GM19238 (cell line): ENCODE results near the gene CNNM3.

Experiments used
- DNase-seq: peaks from one replicate; pipeline ENCODE4 v3.0.0; 2011; ENCODE audit warnings: low spot score; ENCODE audit not compliant: insufficient read length

CNNM3 gene

DNA sequence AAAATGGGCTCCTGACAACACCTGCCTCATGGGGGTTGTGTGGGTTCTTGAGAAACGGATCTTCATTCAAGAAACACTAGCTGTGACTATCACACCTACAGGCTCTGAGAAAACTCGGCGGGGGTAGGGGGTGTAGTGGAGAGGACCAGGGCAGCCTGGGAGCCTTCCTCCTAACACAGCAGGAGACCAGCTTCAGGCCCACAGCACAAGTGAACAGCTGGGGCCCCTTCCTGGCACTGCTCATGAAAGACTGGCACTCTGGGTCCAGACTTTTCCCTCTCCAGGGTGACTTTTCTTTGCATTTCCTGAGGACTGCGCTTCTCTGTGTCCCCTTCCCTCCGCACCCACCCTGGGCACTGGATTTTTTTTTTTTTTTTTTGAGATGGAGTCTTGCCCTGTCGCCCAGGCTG lies 61.0 kb downstream of the CNNM3 start:
- DNase-seq = no peak

DNA sequence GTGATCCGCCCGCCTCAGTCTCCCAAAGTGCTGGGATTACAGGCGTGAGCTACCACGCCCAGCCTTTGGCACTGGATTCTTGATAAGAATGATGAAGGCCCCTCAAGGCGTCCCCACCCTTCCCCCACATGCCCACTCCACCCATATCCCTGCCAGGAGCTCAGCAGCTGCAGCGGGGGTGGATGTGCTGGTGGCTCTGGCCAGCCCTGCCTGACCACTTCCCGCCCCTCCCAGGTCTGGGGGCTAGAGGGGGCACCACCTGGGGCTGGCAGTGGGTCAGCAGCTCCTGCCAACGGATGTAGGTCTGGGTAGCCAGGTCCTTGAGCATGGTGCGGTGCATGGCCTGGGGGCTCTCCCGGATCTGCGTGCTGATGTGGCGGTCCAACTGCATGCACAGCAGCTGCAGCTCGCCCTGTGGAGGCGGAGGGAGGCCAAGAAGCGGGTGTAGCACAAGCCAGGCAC lies 61.6 kb downstream of the CNNM3 start:
- no peak for DNase-seq

DNA sequence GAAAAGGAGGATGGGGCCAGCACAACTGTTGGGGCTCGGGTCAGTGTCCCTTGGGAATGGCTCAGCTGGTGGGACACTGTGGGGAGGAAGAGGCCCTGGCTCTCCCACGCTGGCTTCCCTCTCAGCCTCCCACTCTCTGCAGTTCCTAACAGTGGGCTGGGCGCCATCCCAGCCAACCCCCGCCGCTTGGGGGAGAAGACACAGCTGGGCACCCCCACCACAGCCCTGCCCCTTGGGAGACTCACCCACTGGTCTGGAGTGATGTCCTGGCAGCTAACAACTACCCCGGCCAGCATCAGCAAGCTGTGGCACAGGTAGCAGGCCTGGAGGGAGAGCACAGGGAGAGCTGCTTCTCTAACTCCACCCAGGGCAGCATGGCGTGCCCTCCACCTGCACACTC lies 62.1 kb downstream of the CNNM3 start:
- DNase-seq = no peak

DNA sequence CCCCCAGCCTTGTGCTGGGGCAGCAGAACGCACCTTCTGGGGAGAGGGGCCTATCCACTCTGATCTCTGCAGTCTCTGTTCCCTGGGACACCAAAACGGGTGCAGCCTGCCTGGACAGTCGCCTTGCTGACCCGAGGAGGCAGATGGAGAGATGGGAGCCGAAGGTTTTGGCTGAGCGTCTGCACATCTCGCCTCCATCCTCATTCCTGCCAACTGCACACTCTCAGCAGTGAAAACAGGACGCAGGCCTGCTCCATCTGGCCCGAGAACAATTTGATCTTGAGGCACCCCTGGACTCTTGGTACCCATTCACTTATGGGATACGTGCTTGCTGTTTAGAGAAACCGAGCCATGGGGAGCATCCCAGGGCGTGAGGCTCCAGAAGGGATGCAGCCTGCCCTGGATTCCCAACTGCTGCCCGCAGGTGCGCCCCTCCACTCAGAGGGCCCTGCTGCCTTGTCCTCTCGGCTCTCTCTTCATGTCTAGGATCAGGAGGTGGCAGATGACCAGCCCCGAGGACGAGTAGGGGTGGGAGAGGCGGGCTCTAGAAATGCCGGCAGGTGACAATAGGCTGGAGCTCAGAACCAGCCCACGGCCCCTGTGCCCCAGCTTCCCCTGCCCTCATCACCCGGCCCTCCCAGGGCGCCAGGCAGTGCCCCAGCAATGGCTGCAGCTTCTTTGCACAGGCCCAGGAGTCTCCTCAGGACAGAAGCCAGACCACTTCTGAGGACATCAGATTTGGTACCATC lies 62.9 kb downstream of the CNNM3 start:
- no peak for DNase-seq

DNA sequence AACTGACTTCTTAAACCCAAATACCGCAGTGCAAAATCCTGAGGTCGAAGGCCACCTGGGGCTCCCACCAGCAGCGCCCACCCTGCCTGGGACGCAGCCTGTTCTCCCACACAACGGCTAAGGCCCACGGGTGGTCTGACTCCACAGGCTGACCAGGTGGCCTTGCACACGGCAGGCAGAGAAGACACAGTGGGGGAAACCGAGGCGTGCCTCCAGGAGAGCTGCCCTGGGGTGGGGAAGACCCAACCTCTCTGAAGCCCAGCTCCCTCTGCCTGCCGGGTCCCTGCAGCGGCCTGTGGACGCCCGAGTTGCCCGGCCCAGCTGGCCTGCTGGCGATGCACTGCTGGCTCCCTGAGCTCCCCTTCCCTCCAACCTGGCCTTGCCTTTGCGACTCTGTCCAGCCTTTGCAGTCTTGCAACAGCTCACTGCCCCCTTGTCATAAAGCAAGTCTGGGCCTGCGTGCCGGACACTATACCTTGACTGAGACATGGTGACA lies 63.5 kb downstream of the CNNM3 start:
- DNase-seq = no peak

DNA sequence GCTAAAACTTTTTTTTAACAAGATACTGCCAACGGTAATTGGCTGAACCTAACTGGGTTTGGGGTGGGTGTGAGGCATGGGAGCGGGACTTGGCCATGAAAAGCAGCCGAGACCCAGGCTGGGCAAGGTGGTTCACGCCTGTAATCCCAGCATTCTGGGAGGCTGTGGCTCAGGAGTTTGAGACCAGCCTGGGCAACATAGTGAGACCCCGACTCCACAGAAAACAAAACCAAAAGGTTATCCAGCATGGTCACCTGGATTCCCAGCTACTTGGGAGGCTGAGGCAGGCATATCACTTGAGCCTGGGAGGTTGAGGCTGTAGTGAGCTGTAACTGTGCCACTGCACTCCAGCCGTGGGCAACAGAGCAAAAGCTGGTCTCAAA lies 64.8 kb downstream of the CNNM3 start:
- DNase-seq = no peak

DNA sequence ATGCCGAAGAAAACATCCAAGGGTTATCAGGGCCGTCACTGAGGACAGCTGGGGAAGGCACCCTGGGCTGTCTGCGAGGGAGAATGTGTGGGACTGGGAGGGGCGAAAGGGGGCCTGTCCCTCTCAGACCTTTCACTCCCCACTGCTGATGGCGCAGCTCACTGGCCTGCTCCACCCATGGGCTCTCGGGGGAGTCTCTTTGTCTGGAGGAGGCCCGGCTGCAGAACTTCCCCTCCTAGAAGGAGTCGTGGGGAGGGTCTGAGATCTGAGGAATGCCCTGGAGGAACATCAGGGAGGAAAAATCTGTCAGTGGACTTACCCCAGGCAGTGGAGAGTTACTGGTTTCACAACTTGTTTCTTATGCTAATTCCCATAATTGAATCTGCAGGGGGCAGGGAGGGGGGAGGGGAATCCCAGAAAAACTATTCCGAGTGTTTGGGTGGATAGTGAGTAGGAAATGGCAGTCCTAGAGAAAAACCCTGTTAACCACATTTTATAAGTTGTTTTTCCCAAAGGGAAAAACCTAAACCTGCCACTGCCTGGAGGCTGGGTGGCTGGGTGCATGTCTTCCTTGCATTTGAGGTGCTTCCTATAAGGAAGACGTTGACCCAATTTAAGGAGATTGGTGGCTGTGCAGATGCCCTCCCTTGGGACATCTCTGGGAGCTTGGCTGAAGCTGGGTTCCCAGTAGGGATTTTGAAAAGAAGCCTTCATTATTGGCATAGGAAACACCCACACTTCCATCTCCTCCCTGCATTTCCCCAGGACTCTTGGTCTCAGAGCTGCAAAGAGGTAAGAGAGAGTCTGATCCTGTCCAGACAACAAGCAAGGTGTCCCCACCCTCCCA lies 65.5 kb downstream of the CNNM3 start:
- no peak for DNase-seq

DNA sequence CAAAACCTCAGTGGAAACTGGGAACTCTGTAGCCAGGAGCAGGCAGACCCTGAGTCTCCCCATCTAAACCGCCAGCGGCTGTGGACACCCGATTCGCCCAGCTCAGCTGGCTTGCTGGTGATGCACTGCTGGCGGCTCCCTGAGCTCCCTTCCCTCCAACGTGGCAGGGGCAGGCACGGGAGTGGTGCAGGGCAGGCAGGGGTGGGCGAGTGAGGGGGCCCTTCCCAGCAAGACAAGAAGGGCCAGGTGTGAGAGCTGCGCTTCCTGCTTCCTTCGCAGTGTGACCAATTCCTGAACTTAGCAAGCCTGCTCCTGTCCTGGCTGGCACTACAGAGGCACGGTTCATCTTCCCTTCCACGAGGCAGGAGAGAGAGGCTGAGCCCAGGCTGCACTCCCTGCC lies 66.2 kb downstream of the CNNM3 start:
- no peak for DNase-seq

DNA sequence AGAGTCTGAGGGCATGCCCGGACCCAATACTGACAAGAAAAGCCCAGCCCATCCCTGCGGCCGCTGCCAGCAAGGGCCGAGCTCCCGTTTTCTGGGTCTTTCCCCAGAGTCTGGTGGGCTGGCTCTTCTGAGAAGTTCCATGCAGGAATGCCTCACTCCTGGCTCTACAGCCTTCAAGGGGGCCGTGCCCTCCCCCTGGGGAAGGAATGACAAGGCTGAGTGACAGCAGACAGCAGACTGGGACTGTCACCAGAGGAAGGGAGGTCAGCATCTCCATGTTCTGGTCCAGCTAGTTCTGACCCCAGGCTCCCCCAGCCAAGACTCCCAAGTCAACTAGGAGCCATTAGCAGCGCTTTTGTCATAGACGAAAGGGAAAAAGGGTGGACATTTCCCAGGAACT lies 66.8 kb downstream of the CNNM3 start:
- no peak for DNase-seq

DNA sequence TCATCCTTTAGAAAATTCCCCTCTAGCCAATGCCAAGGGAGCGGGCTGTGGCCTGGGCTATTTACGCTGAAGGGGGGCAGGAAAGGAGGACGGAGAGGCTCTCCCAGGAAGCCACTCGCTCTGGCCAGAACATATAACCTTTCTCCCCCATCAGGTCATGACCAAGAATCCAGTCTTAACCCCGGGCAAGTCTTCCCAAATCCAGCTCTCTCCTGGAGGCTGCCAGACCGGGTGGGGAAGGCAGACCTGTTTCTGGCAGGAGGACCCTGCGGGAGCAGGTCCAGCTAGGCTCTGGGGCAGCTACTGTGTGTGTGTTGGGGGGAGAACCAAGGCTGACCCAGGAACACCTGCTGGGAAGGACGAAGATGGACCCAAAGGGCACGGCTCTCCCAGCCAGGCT lies 67.2 kb downstream of the CNNM3 start:
- DNase-seq = no peak
